H1 (cell line): ENCODE data around the gene CD151. TPM values are rescaled to one million over a fixed set of nuclear protein-coding genes. Genes with fewer than 3 reads are reported as not detected.
A peak's percentile ranks its signal among the peaks of the same experiment; 100 is the strongest.

Experiments used
- CTCF ChIA-PET: fragments of 300-600 bp; sonication (Branson Sonifier 250); formaldehyde crosslinking; loops from one replicate; lab custom pipeline; 2021; ENCODE audit not compliant: partially characterized antibody; lab: Charles Lee
- POLR2A ChIA-PET: fragments of 300-600 bp; sonication (Branson Sonifier 250); formaldehyde crosslinking; loops from one replicate; lab custom pipeline; 2021; ENCODE audit warnings: inconsistent platforms; ENCODE audit not compliant: partially characterized antibody; lab: Charles Lee
- DNase-seq, 2 experiments: peaks; one replicate each; pipeline versions ENCODE4 v3.0.0 to v3.0.0-alpha.2; 2010 to 2022; ENCODE audit warnings: low spot score in 2 of 2, low read depth in 1 of 2, mixed read lengths in 1 of 2
- FAIRE-seq: peaks from 2 replicates; lab custom pipeline; 2011; peaks lifted over from hg19 to GRCh38; lab: Jason Lieb, UNC
- H2AFZ ChIP-seq: 2 replicates; pipeline ENCODE4 v1.8.1; 2012; ENCODE audit warnings: low read length, inconsistent platforms
- H2AK5ac ChIP-seq: 2 replicates; pipeline ENCODE4 v1.6.1; 2013; ENCODE audit warnings: low read depth, low read length
- H2BK120ac ChIP-seq: replicated peaks from 2 replicates; pipeline ENCODE3; 2013; ENCODE audit warnings: low read depth, low read length, inconsistent platforms
- H2BK12ac ChIP-seq: 2 replicates; pipeline ENCODE4 v1.6.1; 2013; ENCODE audit warnings: low read depth, low read length
- H2BK15ac ChIP-seq: 2 replicates; pipeline ENCODE4 v1.6.1; 2013; ENCODE audit warnings: low read length
- H2BK20ac ChIP-seq: 2 replicates; pipeline ENCODE4 v1.6.1; 2013; ENCODE audit warnings: low read length
- H2BK5ac ChIP-seq: 2 replicates; pipeline ENCODE4 v1.6.1; 2013; ENCODE audit warnings: low read depth, low read length
- H3K14ac ChIP-seq: 2 replicates; pipeline ENCODE4 v1.6.1; 2013; ENCODE audit warnings: inconsistent platforms; ENCODE audit not compliant: insufficient read length
- H3K18ac ChIP-seq: 2 replicates; pipeline ENCODE4 v1.6.1; 2013; ENCODE audit warnings: low read length; ENCODE audit errors: extremely low read depth
- H3K23ac ChIP-seq: 2 replicates; pipeline ENCODE4 v1.6.1; 2013; ENCODE audit warnings: inconsistent platforms; ENCODE audit not compliant: insufficient read length
- H3K23me2 ChIP-seq: 2 replicates; pipeline ENCODE4 v1.6.1; 2013; ENCODE audit warnings: low read depth, low read length
- H3K27ac ChIP-seq: 2 replicates; pipeline ENCODE4 v1.6.1; 2011; ENCODE audit warnings: low read depth, low read length, inconsistent platforms
- H3K27me3 ChIP-seq, 4 experiments: replicated peaks in 1 of 4; 1 replicate in 1 of 4; 2 replicates in 3 of 4; pipeline versions ENCODE4 v1.6.1 to v1.8.1; 2011 to 2013; ENCODE audit warnings: low read length in 3 of 4, mild to moderate bottlenecking in 3 of 4, inconsistent platforms in 2 of 4, mixed read lengths in 2 of 4, moderate library complexity in 1 of 4; ENCODE audit not compliant: control insufficient read depth in 3 of 4, insufficient read depth in 3 of 4; ENCODE audit errors: extremely low read depth in 1 of 4
- H3K36me3 ChIP-seq, 4 experiments: 2 replicates each; pipeline versions ENCODE4 v1.6.1 to v1.8.1; 2011 to 2013; ENCODE audit warnings: mild to moderate bottlenecking in 4 of 4, low read length in 3 of 4, moderate library complexity in 2 of 4, control low read depth in 1 of 4, inconsistent platforms in 1 of 4; ENCODE audit not compliant: insufficient read depth in 4 of 4, control insufficient read depth in 2 of 4
- H3K4ac ChIP-seq: replicated peaks from 2 replicates; pipeline ENCODE3; 2013; ENCODE audit warnings: low read length, low read depth, mixed read lengths, inconsistent platforms; ENCODE audit not compliant: insufficient read length
- H3K4me1 ChIP-seq, 4 experiments: replicated peaks in 1 of 4; 1 replicate in 1 of 4; 2 replicates in 3 of 4; pipeline versions ENCODE4 v1.6.1 to v1.8.1; 2011 to 2013; ENCODE audit warnings: low read length in 3 of 4, inconsistent platforms in 2 of 4, mixed read lengths in 1 of 4; ENCODE audit not compliant: insufficient read depth in 4 of 4, control insufficient read depth in 3 of 4
- H3K4me2 ChIP-seq, 2 experiments: 2 replicates each; pipeline versions ENCODE4 v1.6.1 to v1.8.1; 2011 to 2013; ENCODE audit warnings: low read depth in 2 of 2, low read length in 2 of 2, control low read depth in 1 of 2, inconsistent platforms in 1 of 2, mild to moderate bottlenecking in 1 of 2; ENCODE audit not compliant: insufficient read depth in 1 of 2
- H3K4me3 ChIP-seq, 4 experiments: fragments of 200-600, 300-600 bp in 1 of 4; sonication (generic), shearing (Covaris generic), sonication (Bioruptor Twin) in 1 of 4; 2 replicates each; pipeline versions ENCODE4 v1.5.1 to v1.8.1; 2011 to 2016; ENCODE audit warnings: low read length in 4 of 4, low read depth in 3 of 4, control low read depth in 2 of 4, inconsistent platforms in 2 of 4, mild to moderate bottlenecking in 2 of 4, mixed read lengths in 1 of 4, moderate library complexity in 1 of 4; ENCODE audit not compliant: insufficient read depth in 2 of 4; ENCODE audit errors: extremely low read depth in 1 of 4
- H3K56ac ChIP-seq: replicated peaks from 2 replicates; pipeline ENCODE3; 2013; ENCODE audit warnings: low read depth, mild to moderate bottlenecking, mixed read lengths, low read length, inconsistent platforms; ENCODE audit not compliant: insufficient read length
- H3K79me1 ChIP-seq: 2 replicates; pipeline ENCODE4 v1.6.1; 2013; ENCODE audit warnings: low read depth, low read length, control low read depth
- H3K79me2 ChIP-seq, 2 experiments: 2 replicates each; pipeline versions ENCODE4 v1.6.1 to v1.8.1; 2012 to 2013; ENCODE audit warnings: low read length in 2 of 2, mild to moderate bottlenecking in 2 of 2, inconsistent platforms in 1 of 2; ENCODE audit not compliant: insufficient read depth in 2 of 2, control insufficient read depth in 1 of 2
- H3K9ac ChIP-seq, 4 experiments: replicated peaks in 1 of 4; 1 replicate in 1 of 4; 2 replicates in 3 of 4; pipeline versions ENCODE4 v1.6.1 to v1.8.1; 2011 to 2013; ENCODE audit warnings: low read depth in 3 of 4, low read length in 3 of 4, control low read depth in 2 of 4, mild to moderate bottlenecking in 2 of 4, moderate library complexity in 2 of 4, inconsistent platforms in 1 of 4; ENCODE audit errors: extremely low read depth in 1 of 4
- H3K9me3 ChIP-seq, 2 experiments: 2 replicates each; pipeline versions ENCODE4 v1.6.1 to v1.8.1; 2012 to 2013; ENCODE audit warnings: mild to moderate bottlenecking in 2 of 2, moderate library complexity in 2 of 2, control low read depth in 1 of 2, inconsistent platforms in 1 of 2, low read depth in 1 of 2, low read length in 1 of 2, mixed read lengths in 1 of 2; ENCODE audit not compliant: insufficient read depth in 2 of 2
- H4K20me1 ChIP-seq, 2 experiments: replicated peaks in 1 of 2; 2 replicates each; pipeline versions ENCODE3 to v1.8.1; 2011 to 2013; ENCODE audit warnings: inconsistent platforms in 2 of 2, low read length in 2 of 2, mild to moderate bottlenecking in 1 of 2; ENCODE audit not compliant: insufficient read depth in 2 of 2, control insufficient read depth in 1 of 2
- H4K5ac ChIP-seq: 2 replicates; pipeline ENCODE4 v1.6.1; 2013; ENCODE audit warnings: low read length, low read depth, mixed read lengths, inconsistent platforms; ENCODE audit not compliant: insufficient read length
- H4K8ac ChIP-seq: 2 replicates; pipeline ENCODE4 v1.8.0; 2013; ENCODE audit warnings: mild to moderate bottlenecking, moderate library complexity, low read length, inconsistent platforms; ENCODE audit not compliant: insufficient read depth; ENCODE audit errors: extremely low read depth
- H4K91ac ChIP-seq: replicated peaks from 2 replicates; pipeline ENCODE3; 2013; ENCODE audit warnings: low read length, mixed read lengths, inconsistent platforms; ENCODE audit not compliant: insufficient read length
- BACH1 ChIP-seq: IDR thresholded peaks from 2 replicates; pipeline ENCODE4 v1.6.1; 2012; ENCODE audit warnings: low read length, improper control_type of control experiment
- CHD1 ChIP-seq: IDR thresholded peaks from 2 replicates; pipeline ENCODE4 v1.6.1; 2012; ENCODE audit warnings: low read depth, low read length, improper control_type of control experiment
- FOSL1 ChIP-seq: IDR thresholded peaks from 2 replicates; pipeline ENCODE4 v1.6.1; 2011; ENCODE audit warnings: mild to moderate bottlenecking, low read depth, low read length, moderate library complexity; ENCODE audit not compliant: insufficient read depth
- HDAC2 ChIP-seq, 2 experiments: fragments of 300-600 bp in 1 of 2; sonication (generic) in 1 of 2; IDR thresholded peaks; 2 replicates each; pipeline ENCODE4 v1.6.1; 2011 to 2012; ENCODE audit warnings: low read depth in 2 of 2, low read length in 2 of 2, mild to moderate bottlenecking in 2 of 2, moderate library complexity in 2 of 2, borderline replicate concordance in 1 of 2, inconsistent platforms in 1 of 2
- HDAC6 ChIP-seq: IDR thresholded peaks from one replicate; pipeline ENCODE4 v1.7.1; 2012; ENCODE audit warnings: low read depth, mild to moderate bottlenecking, inconsistent platforms, low read length, moderate library complexity
- KDM5A ChIP-seq: fragments of 200-600 bp; IDR thresholded peaks from 2 replicates; pipeline ENCODE4 v1.7.1; 2012; ENCODE audit warnings: mild to moderate bottlenecking, low read length, inconsistent platforms, mixed read lengths
- PHF8 ChIP-seq: fragments of 200-600 bp; sonication (generic); conservative IDR thresholded peaks from 2 replicates; pipeline ENCODE4 v1.7.1; 2012; ENCODE audit warnings: low read depth, mild to moderate bottlenecking, inconsistent platforms, low read length, moderate library complexity
- POLR2AphosphoS5 ChIP-seq: IDR thresholded peaks from 2 replicates; pipeline ENCODE4 v1.6.1; 2011; ENCODE audit warnings: low read depth, low read length
- RXRA ChIP-seq: IDR thresholded peaks from 2 replicates; pipeline ENCODE4 v1.6.1; 2011; ENCODE audit warnings: low read depth, mild to moderate bottlenecking, low read length, moderate library complexity; ENCODE audit not compliant: insufficient read depth
- TAF7 ChIP-seq: optimal IDR thresholded peaks from 2 replicates; pipeline ENCODE3; 2011; ENCODE audit warnings: low read depth, mild to moderate bottlenecking, inconsistent platforms, low read length, moderate library complexity, borderline replicate concordance
- YY1 ChIP-seq: IDR thresholded peaks from 2 replicates; pipeline ENCODE4 v1.6.1; 2011; ENCODE audit warnings: low read depth, mild to moderate bottlenecking, low read length
- whole genome bisulfite sequencing, 2 experiments: shearing (Covaris generic) in 1 of 2; methylation state at CpG; one replicate each; pipeline versions ENCODE4 v1.1.6 to v1.1.7; 2013 to 2015; ENCODE audit warnings: low lambda C conversion rate in 2 of 2, mixed read lengths in 2 of 2, inconsistent platforms in 1 of 2, low coverage in 1 of 2, missing lambda C conversion rate in 1 of 2; ENCODE audit not compliant: insufficient replicate concordance in 2 of 2, insufficient coverage in 1 of 2, insufficient read length in 1 of 2; ENCODE audit errors: extremely low coverage in 1 of 2, missing lambda C conversion rate in 1 of 2; 5-methylcytosine and 5-hydroxymethylcytosine counted together
- polyA plus RNA-seq, 7 experiments: library from polyadenylated mRNA; depleted of rRNA in 3 of 7; stranded (reverse) in 5 of 7; unstranded in 2 of 7; fragments of >200 nt in 5 of 7; fragments of 200-250 nt in 2 of 7; gene quantifications; 1 replicate in 5 of 7; 2 replicates in 1 of 7; 4 replicates in 1 of 7; pipeline versions ENCODE4 v1.2.1 to v1.2.3, GENCODE V29; 2011 to 2013; ENCODE audit warnings: missing spikeins in 2 of 7, mixed read lengths in 2 of 7
- total RNA-seq: library from RNA; stranded (reverse); fragmentation: NEBNext Ultra II Directional; extraction: Animal tissue kit (Norgen Biotek cat#: 25700); gene quantifications from 2 replicates; pipeline ENCODE4 v1.2.1, GENCODE V29; 2021
- TF ChIP-seq, protein P1 (sequence below): IDR thresholded peaks from 2 replicates; pipeline ENCODE4 v1.6.1; 2012; ENCODE audit warnings: low read length, inconsistent platforms

CD151 gene
- total and polyA plus RNA-seq, 2 of the 8 experiments (the other 6 are each of a cell fraction or from before 2014, with no cell fraction given), result 101 to 212 TPM

DNA sequence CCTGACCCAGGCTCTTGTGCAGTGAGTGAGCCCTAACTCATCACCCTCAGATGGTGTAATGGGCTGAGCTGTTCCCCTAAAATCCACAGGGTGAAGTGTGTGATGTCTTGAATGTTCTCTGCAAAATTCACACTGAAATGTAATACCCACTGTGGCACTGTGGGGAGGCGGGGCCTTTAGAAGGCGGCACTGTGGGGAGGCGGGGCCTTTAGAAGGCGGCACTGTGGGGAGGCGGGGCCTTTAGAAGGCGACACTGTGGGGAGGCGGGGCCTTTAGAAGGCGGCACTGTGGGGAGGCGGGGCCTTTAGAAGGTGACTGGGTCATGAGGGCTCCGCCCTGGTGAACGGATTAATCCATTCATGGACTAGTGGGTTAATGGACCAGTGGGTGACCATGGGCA lies 44.8 kb downstream of the CD151 start:
- Histone ChIP-seq H3K79me1 (no peaks in the 10 kb centered on the region), H2AK5ac (no peak overlapping the region)
- WGBS, 2 experiments, result 63% methylated on average over 7 of the region's 11 CpGs; no CpG with 5 or more reads in 1 of the 2 experiments

More for the DNA sequence above, 44.8 kb downstream of the CD151 start:
- no peaks in the 10 kb centered on the region for H3K9me3 ChIP-seq
- H3K56ac ChIP-seq, result no peak overlapping the region
- H4K91ac ChIP-seq, result no peak overlapping the region
- H4K8ac ChIP-seq, result no peak overlapping the region
- peaks cover 0 to 12% (median 0%) of the 10 kb centered on the region in 4 experiments; a peak in 4 of 8 replicates for H3K36me3 ChIP-seq
- CTCF ChIA-PET, result interaction anchor here (1.3 to 2.8 kb wide), 4 partner anchors 10 to 56 kb away, joined by 3 to 8 read pairs (median 6); no protein-coding TSS in a partner anchor
- FAIRE-seq (no peak), DNase-seq (peak in 1 of 2 experiments; percentile 83)
- no peak overlapping the region for H2BK120ac ChIP-seq
- no peak overlapping the region for H3K9ac ChIP-seq
- H3K4me3 ChIP-seq, result no peak overlapping the region
- TF ChIP-seq PHF8, result no peak
- TF ChIP-seq TAF7, result no peak
- no peak for TF ChIP-seq KDM5A
- TF ChIP-seq RXRA, result no peak
- TF ChIP-seq, protein P1, sequence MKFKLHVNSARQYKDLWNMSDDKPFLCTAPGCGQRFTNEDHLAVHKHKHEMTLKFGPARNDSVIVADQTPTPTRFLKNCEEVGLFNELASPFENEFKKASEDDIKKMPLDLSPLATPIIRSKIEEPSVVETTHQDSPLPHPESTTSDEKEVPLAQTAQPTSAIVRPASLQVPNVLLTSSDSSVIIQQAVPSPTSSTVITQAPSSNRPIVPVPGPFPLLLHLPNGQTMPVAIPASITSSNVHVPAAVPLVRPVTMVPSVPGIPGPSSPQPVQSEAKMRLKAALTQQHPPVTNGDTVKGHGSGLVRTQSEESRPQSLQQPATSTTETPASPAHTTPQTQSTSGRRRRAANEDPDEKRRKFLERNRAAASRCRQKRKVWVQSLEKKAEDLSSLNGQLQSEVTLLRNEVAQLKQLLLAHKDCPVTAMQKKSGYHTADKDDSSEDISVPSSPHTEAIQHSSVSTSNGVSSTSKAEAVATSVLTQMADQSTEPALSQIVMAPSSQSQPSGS, result no peak
- TF ChIP-seq FOSL1, result no peak
- no peak for TF ChIP-seq HDAC2 (IDR thresholded peaks at IDR 0.05; ENCODE audit: borderline replicate concordance in 1 of 2, low read depth in 2 of 2, low read length in 2 of 2)
- no peak for TF ChIP-seq CHD1
- TF ChIP-seq BACH1, result no peak
- no peak for TF ChIP-seq YY1
- no peak for TF ChIP-seq POLR2AphosphoS5
- TF ChIP-seq HDAC6, result no peak
- H2AFZ ChIP-seq, result no peak overlapping the region
- H2BK5ac ChIP-seq, result no peak overlapping the region
- no peak overlapping the region for H3K23ac ChIP-seq
- H3K79me2 ChIP-seq, result no peaks in the 10 kb centered on the region
- no peak overlapping the region for H2BK12ac ChIP-seq
- no peak overlapping the region for H3K27ac ChIP-seq
- H3K27me3 ChIP-seq, result no peaks in the 10 kb centered on the region
- H3K18ac ChIP-seq, result no peak overlapping the region
- no peak overlapping the region for H3K14ac ChIP-seq
- H4K5ac ChIP-seq, result no peak overlapping the region
- H4K20me1 ChIP-seq, result peaks cover 5 to 20% of the 10 kb centered on the region in 2 experiments
- H3K4me1 ChIP-seq, result no peaks in the 10 kb centered on the region; a peak in 2 of 7 replicates
- no peak overlapping the region for H2BK20ac ChIP-seq
- H3K4me2 ChIP-seq, result no peak overlapping the region
- no peak overlapping the region for H3K4ac ChIP-seq
- POLR2A ChIA-PET, result interaction anchor here (0.6 to 2.8 kb wide), 5 partner anchors 9 to 458 kb away, joined by 3 to 10 read pairs (median 5); no protein-coding TSS in a partner anchor
- no peaks in the 10 kb centered on the region for H3K23me2 ChIP-seq
- H2BK15ac ChIP-seq, result no peak overlapping the region
